MM.1S (cell line): ENCODE data around the gene TLR5.

Experiments
- EZH2 ChIP-seq: fragments of 300-600 bp; sonication (generic); optimal IDR thresholded peaks from 2 replicates; pipeline ENCODE3; 2017; ENCODE audit warnings: low read depth, mild to moderate bottlenecking, antibody characterized with exemption, low read length, mixed read lengths
- EZH2phosphoT487 ChIP-seq: fragments of 300-600 bp; sonication (generic); IDR thresholded peaks from 2 replicates; pipeline ENCODE4 v1.6.1; 2018; ENCODE audit warnings: antibody characterized with exemption, low read length
- TF ChIP-seq, protein P1 (sequence below): fragments of 300-600 bp; sonication (generic); IDR thresholded peaks from 2 replicates; pipeline ENCODE4 v1.5.1; 2016; ENCODE audit warnings: antibody characterized with exemption, low read length, mixed read lengths

- TF ChIP-seq, protein P1, sequence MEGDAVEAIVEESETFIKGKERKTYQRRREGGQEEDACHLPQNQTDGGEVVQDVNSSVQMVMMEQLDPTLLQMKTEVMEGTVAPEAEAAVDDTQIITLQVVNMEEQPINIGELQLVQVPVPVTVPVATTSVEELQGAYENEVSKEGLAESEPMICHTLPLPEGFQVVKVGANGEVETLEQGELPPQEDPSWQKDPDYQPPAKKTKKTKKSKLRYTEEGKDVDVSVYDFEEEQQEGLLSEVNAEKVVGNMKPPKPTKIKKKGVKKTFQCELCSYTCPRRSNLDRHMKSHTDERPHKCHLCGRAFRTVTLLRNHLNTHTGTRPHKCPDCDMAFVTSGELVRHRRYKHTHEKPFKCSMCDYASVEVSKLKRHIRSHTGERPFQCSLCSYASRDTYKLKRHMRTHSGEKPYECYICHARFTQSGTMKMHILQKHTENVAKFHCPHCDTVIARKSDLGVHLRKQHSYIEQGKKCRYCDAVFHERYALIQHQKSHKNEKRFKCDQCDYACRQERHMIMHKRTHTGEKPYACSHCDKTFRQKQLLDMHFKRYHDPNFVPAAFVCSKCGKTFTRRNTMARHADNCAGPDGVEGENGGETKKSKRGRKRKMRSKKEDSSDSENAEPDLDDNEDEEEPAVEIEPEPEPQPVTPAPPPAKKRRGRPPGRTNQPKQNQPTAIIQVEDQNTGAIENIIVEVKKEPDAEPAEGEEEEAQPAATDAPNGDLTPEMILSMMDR = no peak
- no peak for TF ChIP-seq EZH2phosphoT487
- TF ChIP-seq EZH2 = no peak
Observed at GRCh38 chr1:223089250-223089649, 53.8 kb downstream of the TLR5 start.
